GM21528 (cell line): ENCODE data around the gene C1RL.
A peak's percentile ranks its signal among the peaks of the same experiment; 100 is the strongest.

ENCODE experiments used
- ATAC-seq: cut with Tn5 transposase; IDR thresholded peaks from one replicate; pipeline ENCODE4 v1.9.1; 2021; ENCODE audit warnings: mild to moderate bottlenecking, moderate library complexity; ENCODE audit not compliant: unreplicated experiment, low FRiP score

C1RL gene

GRCh38 chr12:7137908-7138307 lies 28.9 kb upstream of the C1RL start:
- ATAC-seq = no peak

GRCh38 chr12:7136676-7137075 lies 27.7 kb upstream of the C1RL start:
- ATAC-seq = no peak

- ATAC-seq = no peak
These were observed 27.1 kb upstream of the C1RL start for GRCh38 chr12:7136071-7136470.

GRCh38 chr12:7134396-7135166 lies 25.6 kb upstream of the C1RL start:
- no peak for ATAC-seq

- no peak for ATAC-seq
These were observed 22.5 kb upstream of the C1RL start for GRCh38 chr12:7131502-7131866.

GRCh38 chr12:7130701-7131501 lies 21.9 kb upstream of the C1RL start:
- ATAC-seq = peak; percentile 29

GRCh38 chr12:7129872-7130691 lies 21.1 kb upstream of the C1RL start, which contains the start of gene CLSTN3:
TSS of gene CLSTN3 (plus strand) at chr12:7130371. CDS start at chr12:7130649, 278 bp downstream.
- ATAC-seq = peak; percentile 78

- peak; percentile 22 for ATAC-seq
These were observed 20.4 kb upstream of the C1RL start for GRCh38 chr12:7129287-7129871.

- no peak for ATAC-seq
These were observed 19.8 kb upstream of the C1RL start, which contains the start of gene RBP5 for GRCh38 chr12:7128681-7129286. TSS of gene RBP5 (minus strand) at chr12:7128889. CDS start at chr12:7128775, 114 bp downstream.

GRCh38 chr12:7127916-7128626 lies 19.1 kb upstream of the C1RL start:
- ATAC-seq = no peak

GRCh38 chr12:7125632-7126227 lies 16.7 kb upstream of the C1RL start:
- no peak for ATAC-seq

- no peak for ATAC-seq
These were observed 14.9 kb upstream of the C1RL start for GRCh38 chr12:7123806-7124522.

- no peak for ATAC-seq
These were observed 14.1 kb upstream of the C1RL start for GRCh38 chr12:7122811-7123769.

- no peak for ATAC-seq
These were observed 12.3 kb upstream of the C1RL start for GRCh38 chr12:7121324-7121723.

- ATAC-seq = no peak
These were observed 11.2 kb upstream of the C1RL start for GRCh38 chr12:7120166-7120565.

- no peak for ATAC-seq
These were observed 9.9 kb upstream of the C1RL start for GRCh38 chr12:7118881-7119280.

- ATAC-seq = no peak
These were observed 8.7 kb upstream of the C1RL start for GRCh38 chr12:7117670-7118069.
